Measurements from ENCODE around the gene CFAP77. TPM values are rescaled to one million over a fixed set of nuclear protein-coding genes. Genes with fewer than 3 reads are reported as not detected.

CFAP77 gene
- total RNA-seq (10 to 100 TPM in 1 of 2 donors, 1 to 10 TPM in 1; 6.9 to 12.8 TPM), polyA plus RNA-seq (1 to 10 TPM; 4.9 to 5.5 TPM)
- long read RNA-seq, donor 1, partial matches to known transcripts, result 12 of 15 reads
- long read RNA-seq, donor 1, other reads (novel, unspliced or antisense), result 0 of 15 reads
- long read RNA-seq, donor 2, partial matches to known transcripts, result 0 of 1 reads
- long read RNA-seq, donor 2, other reads (novel, unspliced or antisense), result 0 of 1 reads
- long read RNA-seq, donor 3, partial matches to known transcripts, result 0 of 1 reads
- long read RNA-seq, donor 3, other reads (novel, unspliced or antisense), result 0 of 1 reads
- long read RNA-seq, donor 4, result 0 reads
- long read RNA-seq, donor 5, partial matches to known transcripts, result 0 of 1 reads
- long read RNA-seq, donor 5, other reads (novel, unspliced or antisense), result 0 of 1 reads

GRCh38 chr9:132409828-132410528 lies at the start of gene CFAP77:
Gene CFAP77 (plus strand): TSS chr9:132410211. CDS start chr9:132410272, 61 bp downstream.
- DNase-seq (peak; percentile 61 to 75 (median 70)), ATAC-seq (ENCODE audit: insufficient read depth, low FRiP score) (no peak)
- peak within 1 kb of the TSS in 1 of 2 donors; percentile 52 for H3K9ac ChIP-seq (ENCODE audit: insufficient read depth in 1 of 2, low read length in 2 of 2)
- H3K36me3 ChIP-seq (ENCODE audit: control insufficient read depth in 4 of 4, insufficient read depth in 4 of 4, low read length in 4 of 4), result no peaks in the 10 kb centered on the region
- H3K9me3 ChIP-seq (ENCODE audit: control insufficient read depth in 4 of 4, insufficient read depth in 3 of 4, low read length in 3 of 4), result no peaks in the 10 kb centered on the region
- peaks cover 0 to 24% (median 9%) of the 10 kb centered on the region in 5 donors for H3K4me1 ChIP-seq (ENCODE audit: control insufficient read depth in 5 of 5, insufficient read depth in 5 of 5, low read length in 5 of 5)
- H3K4me3 ChIP-seq, result peak within 1 kb of the TSS; percentile 33
- H3K27ac ChIP-seq (ENCODE audit: low read depth in 1 of 2, low read length in 1 of 2), result peak within 1 kb of the TSS in 1 of 2 donors; percentile 54
- H3K27me3 ChIP-seq (ENCODE audit: control insufficient read depth in 3 of 3, insufficient read depth in 3 of 3, low read length in 2 of 3), result peaks cover 3 to 54% (median 52%) of the 10 kb centered on the region in 3 donors
- TF ChIP-seq CTCF (IDR thresholded peaks at IDR 0.05; ENCODE audit: control extremely low read depth, extremely low read depth), result no peak
- WGBS, 2 donors, result 1 to 2% methylated on average over 42 to 69 of the region's 69 CpGs

- TF ChIP-seq CTCF (IDR thresholded peaks at IDR 0.05; ENCODE audit: control extremely low read depth, extremely low read depth), result no peak
- 84 to 96% methylated on average over 9 of the region's 9 CpGs for WGBS, 2 donors
- Histone ChIP-seq H3K27ac (ENCODE audit: low read depth in 1 of 2, low read length in 1 of 2) (no peak overlapping the region), H3K4me3 (no peak overlapping the region), H3K4me1 (ENCODE audit: control insufficient read depth in 5 of 5, insufficient read depth in 5 of 5, low read length in 5 of 5) (peaks cover 0 to 2% (median 0%) of the 10 kb centered on the region in 5 donors), H3K27me3 (ENCODE audit: control insufficient read depth in 3 of 3, insufficient read depth in 3 of 3, low read length in 2 of 3) (no peaks in the 10 kb centered on the region), H3K9ac (ENCODE audit: insufficient read depth in 1 of 2, low read length in 2 of 2) (no peak overlapping the region), H3K9me3 (ENCODE audit: control insufficient read depth in 4 of 4, insufficient read depth in 3 of 4, low read length in 3 of 4) (no peaks in the 10 kb centered on the region), H3K36me3 (ENCODE audit: control insufficient read depth in 4 of 4, insufficient read depth in 4 of 4, low read length in 4 of 4) (no peaks in the 10 kb centered on the region)
- ATAC-seq (ENCODE audit: insufficient read depth, low FRiP score) (no peak), DNase-seq (no peak)
These were observed 45.9 kb upstream of the CFAP77 start for GRCh38 chr9:132364068-132364467.

GRCh38 chr9:132365986-132366385 lies 44.0 kb upstream of the CFAP77 start:
- no peaks in the 10 kb centered on the region for H3K36me3 ChIP-seq (ENCODE audit: control insufficient read depth in 4 of 4, insufficient read depth in 4 of 4, low read length in 4 of 4)
- no peak overlapping the region for H3K4me3 ChIP-seq
- 55 to 57% methylated on average over 3 of the region's 3 CpGs for WGBS, 2 donors
- no peak for TF ChIP-seq CTCF (IDR thresholded peaks at IDR 0.05; ENCODE audit: control extremely low read depth, extremely low read depth)
- H3K27me3 ChIP-seq (ENCODE audit: control insufficient read depth in 3 of 3, insufficient read depth in 3 of 3, low read length in 2 of 3), result no peaks in the 10 kb centered on the region
- ATAC-seq (ENCODE audit: insufficient read depth, low FRiP score) (no peak), DNase-seq (no peak)
- no peak overlapping the region for H3K9ac ChIP-seq (ENCODE audit: insufficient read depth in 1 of 2, low read length in 2 of 2)
- no peaks in the 10 kb centered on the region for H3K9me3 ChIP-seq (ENCODE audit: control insufficient read depth in 4 of 4, insufficient read depth in 3 of 4, low read length in 3 of 4)
- H3K4me1 ChIP-seq (ENCODE audit: control insufficient read depth in 5 of 5, insufficient read depth in 5 of 5, low read length in 5 of 5), result peaks cover 0 to 2% (median 0%) of the 10 kb centered on the region in 5 donors
- no peak overlapping the region for H3K27ac ChIP-seq (ENCODE audit: low read depth in 1 of 2, low read length in 1 of 2)

Data from lung (tissue), 16 donors.